ENCODE results near the gene TLK2.

GRCh38 chr17:62617894-62618472 is 139.4 kb downstream of the TLK2 start:
- TF ChIP-seq POLR2A (IDR thresholded peaks at IDR 0.05) (no peak), CTCF (IDR thresholded peaks at IDR 0.05) (no peak)
